Endodermal cell (in vitro differentiated cells): ENCODE results near the gene GAS7. TPM values are rescaled to one million over a fixed set of nuclear protein-coding genes. Genes with fewer than 3 reads are reported as not detected.

Experiments
- DNase-seq: peaks from one replicate; pipeline ENCODE4 v3.0.0-alpha.2; 2017
- H3K27ac ChIP-seq: 2 replicates; pipeline ENCODE4 v1.5.1; 2013; ENCODE audit warnings: mild to moderate bottlenecking, low read depth, low read length, moderate library complexity
- H3K27me3 ChIP-seq: 2 replicates; pipeline ENCODE4 v1.6.1; 2013; ENCODE audit warnings: mild to moderate bottlenecking, low read length, moderate library complexity; ENCODE audit not compliant: insufficient read depth, control insufficient read depth, poor library complexity, severe bottlenecking
- H3K36me3 ChIP-seq: 2 replicates; pipeline ENCODE4 v1.7.0; 2013; ENCODE audit warnings: mild to moderate bottlenecking, low read length, moderate library complexity; ENCODE audit not compliant: control insufficient read depth, insufficient read depth
- H3K4me1 ChIP-seq: one replicate; pipeline ENCODE4 v1.7.0; 2013; ENCODE audit warnings: low read length; ENCODE audit not compliant: control insufficient read depth, insufficient read depth
- H3K4me3 ChIP-seq: 2 replicates; pipeline ENCODE4 v1.5.1; 2013; ENCODE audit warnings: mild to moderate bottlenecking, low read length, moderate library complexity
- H3K9ac ChIP-seq: 2 replicates; pipeline ENCODE4 v1.6.1; 2013; ENCODE audit warnings: mild to moderate bottlenecking, low read length, moderate library complexity; ENCODE audit not compliant: poor library complexity, severe bottlenecking; ENCODE audit errors: extremely low read depth
- H3K9me3 ChIP-seq: 2 replicates; pipeline ENCODE4 v1.6.1; 2013; ENCODE audit warnings: mild to moderate bottlenecking, low read length, moderate library complexity; ENCODE audit not compliant: control insufficient read depth
- H3K27ac Mint-ChIP-seq: 2 replicates; pipeline ENCODE4 v1.8.0; 2020; ENCODE audit warnings: mixed read lengths
- H3K27me3 Mint-ChIP-seq: 2 replicates; pipeline ENCODE4 v1.8.0; 2021; ENCODE audit warnings: mild to moderate bottlenecking, mixed read lengths; ENCODE audit not compliant: insufficient read depth
- H3K36me3 Mint-ChIP-seq: 2 replicates; pipeline ENCODE4 v1.8.0; 2020; ENCODE audit warnings: low read depth, mixed read lengths
- H3K4me1 Mint-ChIP-seq: 2 replicates; pipeline ENCODE4 v1.8.0; 2020; ENCODE audit warnings: mixed read lengths
- H3K4me3 Mint-ChIP-seq: 2 replicates; pipeline ENCODE4 v1.8.0; 2020; ENCODE audit warnings: mild to moderate bottlenecking, moderate library complexity, mixed read lengths
- H3K9me3 Mint-ChIP-seq: 2 replicates; pipeline ENCODE4 v1.8.0; 2020; ENCODE audit warnings: mild to moderate bottlenecking, mixed read lengths
- CTCF ChIP-seq: fragments of 200-600 bp; sonication (generic); conservative IDR thresholded peaks from 2 replicates; pipeline ENCODE4 v1.5.0; 2021; ENCODE audit warnings: antibody characterized with exemption, mild to moderate bottlenecking
- WGBS, 2 experiments: methylation state at CpG; one replicate each; pipeline versions ENCODE4 v1.1.5 to v1.1.7; 2013; ENCODE audit warnings: missing lambda C conversion rate in 2 of 2, mixed read lengths in 1 of 2; ENCODE audit not compliant: insufficient coverage in 1 of 2, insufficient read length in 1 of 2; 5-methylcytosine and 5-hydroxymethylcytosine counted together
- total RNA-seq, 2 donors: library from RNA; stranded (reverse); fragmentation: NEBNext Ultra II Directional in 1 of 2; extraction: Animal tissue kit (Norgen Biotek cat#: 25700) in 1 of 2; gene quantifications; 2 replicates in 1 of 2; 3 replicates in 1 of 2; pipeline ENCODE4 v1.2.1, GENCODE V29; 2021

Gene GAS7
- total RNA-seq, 2 donors from 2014 or later = 8.6 to 14.7 TPM

GRCh38 chr17:9878356-9878755, 320.1 kb downstream of the GAS7 start:
- Histone ChIP-seq H3K27me3 (no peaks in the 10 kb centered on the region), H3K27ac (no peak overlapping the region), H3K4me3 (no peak overlapping the region), H3K4me1 (peaks cover 8% of the 10 kb centered on the region), H3K9me3 (peaks cover 18% of the 10 kb centered on the region), H3K36me3 (no peaks in the 10 kb centered on the region), H3K9ac (no peak overlapping the region)
- Mint-ChIP-seq H3K27me3 (peaks cover 3% of the 10 kb centered on the region), H3K9me3 (peaks cover 19% of the 10 kb centered on the region), H3K4me1 (peaks cover 13% of the 10 kb centered on the region), H3K4me3 (no peak overlapping the region), H3K36me3 (no peaks in the 10 kb centered on the region), H3K27ac (no peak overlapping the region)
- 86% methylated on average over 3 of the region's 3 CpGs; no CpG with 5 or more reads in 1 of the 2 experiments for WGBS, 2 experiments
- TF ChIP-seq CTCF = no peak
- no peak for DNase-seq

GRCh38 chr17:9875441-9875840, 323.0 kb downstream of the GAS7 start:
- no peaks in the 10 kb centered on the region for H3K36me3 Mint-ChIP-seq
- no peaks in the 10 kb centered on the region for H3K9me3 Mint-ChIP-seq

GRCh38 chr17:9874722-9875121, 323.7 kb downstream of the GAS7 start:
- Mint-ChIP-seq H3K27ac (no peak overlapping the region), H3K27me3 (peaks cover 11% of the 10 kb centered on the region), H3K9me3 (no peaks in the 10 kb centered on the region), H3K36me3 (no peaks in the 10 kb centered on the region), H3K4me1 (peaks cover 13% of the 10 kb centered on the region), H3K4me3 (no peak overlapping the region)
- Histone ChIP-seq H3K9me3 (no peaks in the 10 kb centered on the region), H3K36me3 (no peaks in the 10 kb centered on the region), H3K4me3 (no peak overlapping the region), H3K27ac (no peak overlapping the region), H3K27me3 (no peaks in the 10 kb centered on the region), H3K4me1 (peaks cover 8% of the 10 kb centered on the region), H3K9ac (no peak overlapping the region)
- DNase-seq = peak; percentile 57
- peak; percentile 63 for TF ChIP-seq CTCF
- WGBS, 2 experiments = 78% methylated on average over 3 of the region's 3 CpGs; no CpG with 5 or more reads in 1 of the 2 experiments

More at GRCh38 chr17:9875441-9875840, 323.0 kb downstream of the GAS7 start:
- WGBS, 2 experiments = 42 to 60% methylated on average over 3 of the region's 3 CpGs
- TF ChIP-seq CTCF = no peak
- H3K27ac Mint-ChIP-seq = peak overlapping the region; percentile 12
- no peak overlapping the region for H3K4me3 ChIP-seq
- H3K27me3 Mint-ChIP-seq = peaks cover 11% of the 10 kb centered on the region
- no peak overlapping the region for H3K9ac ChIP-seq
- H3K27ac ChIP-seq = no peak overlapping the region
- no peak overlapping the region for H3K4me3 Mint-ChIP-seq
- H3K27me3 ChIP-seq = no peaks in the 10 kb centered on the region
- peaks cover 13% of the 10 kb centered on the region for H3K4me1 Mint-ChIP-seq
- no peaks in the 10 kb centered on the region for H3K36me3 ChIP-seq
- H3K9me3 ChIP-seq = no peaks in the 10 kb centered on the region
- peaks cover 8% of the 10 kb centered on the region for H3K4me1 ChIP-seq
- peak; percentile 79 for DNase-seq
